PFSK-1 (cell line): ENCODE measurements around the gene CUEDC1.

ENCODE experiments used
- POLR2AphosphoS5 ChIP-seq: IDR thresholded peaks from 2 replicates; pipeline ENCODE4 v1.6.1; 2012; ENCODE audit warnings: low read depth, mild to moderate bottlenecking, control low read depth, low read length, moderate library complexity
- REST ChIP-seq, 2 experiments: IDR thresholded peaks; 2 replicates each; pipeline versions ENCODE4 v1.6.1 to v1.8.0; 2011 to 2012; ENCODE audit warnings: low read depth in 2 of 2, low read length in 2 of 2, control low read depth in 1 of 2, inconsistent platforms in 1 of 2, mild to moderate bottlenecking in 1 of 2, moderate library complexity in 1 of 2; ENCODE audit not compliant: insufficient read depth in 1 of 2
- SIN3A ChIP-seq: IDR thresholded peaks from 2 replicates; pipeline ENCODE4 v1.6.1; 2012; ENCODE audit warnings: mild to moderate bottlenecking, low read length, moderate library complexity, borderline replicate concordance; ENCODE audit not compliant: insufficient read depth
- TAF1 ChIP-seq: IDR thresholded peaks from 2 replicates; pipeline ENCODE4 v1.6.1; 2012; ENCODE audit warnings: low read length, control low read depth, borderline replicate concordance; ENCODE audit not compliant: insufficient read depth

DNA sequence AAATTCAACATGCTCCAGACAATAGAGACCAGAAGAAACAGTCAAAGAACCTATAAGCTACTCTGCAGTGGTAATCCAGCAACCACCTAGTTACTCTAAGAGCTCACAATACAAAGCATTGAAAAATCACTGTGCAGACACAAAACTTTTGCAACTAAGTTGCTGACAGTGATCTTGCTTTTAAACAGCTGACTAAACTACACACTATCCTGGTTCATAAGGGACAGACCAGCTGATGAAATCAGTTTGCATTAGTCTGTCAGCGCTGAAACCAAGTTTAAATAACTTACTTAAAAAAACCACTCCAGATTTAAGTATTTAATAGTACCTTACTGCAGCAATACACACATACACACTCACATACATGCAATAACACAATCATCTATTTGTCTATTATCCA is 28.2 kb upstream of the CUEDC1 start:
- TF ChIP-seq REST (IDR thresholded peaks at IDR 0.05; ENCODE audit: insufficient read depth in 1 of 2, low read depth in 2 of 2, low read length in 2 of 2), result no peak
- TF ChIP-seq TAF1, result no peak
- no peak for TF ChIP-seq POLR2AphosphoS5
- TF ChIP-seq SIN3A, result no peak
